C4-2B (cell line): Measurements from ENCODE around the gene SERPINA6.

Experiments used
- ZFX ChIP-seq: fragments of 450-650 bp; IDR thresholded peaks from 2 replicates; pipeline ENCODE4 v1.6.1; 2017
- TF ChIP-seq, protein P1 (sequence below): fragments of 450-650 bp; conservative IDR thresholded peaks from 2 replicates; pipeline ENCODE4 v1.5.1; 2017; ENCODE audit warnings: mild to moderate bottlenecking

- TF ChIP-seq, protein P1, sequence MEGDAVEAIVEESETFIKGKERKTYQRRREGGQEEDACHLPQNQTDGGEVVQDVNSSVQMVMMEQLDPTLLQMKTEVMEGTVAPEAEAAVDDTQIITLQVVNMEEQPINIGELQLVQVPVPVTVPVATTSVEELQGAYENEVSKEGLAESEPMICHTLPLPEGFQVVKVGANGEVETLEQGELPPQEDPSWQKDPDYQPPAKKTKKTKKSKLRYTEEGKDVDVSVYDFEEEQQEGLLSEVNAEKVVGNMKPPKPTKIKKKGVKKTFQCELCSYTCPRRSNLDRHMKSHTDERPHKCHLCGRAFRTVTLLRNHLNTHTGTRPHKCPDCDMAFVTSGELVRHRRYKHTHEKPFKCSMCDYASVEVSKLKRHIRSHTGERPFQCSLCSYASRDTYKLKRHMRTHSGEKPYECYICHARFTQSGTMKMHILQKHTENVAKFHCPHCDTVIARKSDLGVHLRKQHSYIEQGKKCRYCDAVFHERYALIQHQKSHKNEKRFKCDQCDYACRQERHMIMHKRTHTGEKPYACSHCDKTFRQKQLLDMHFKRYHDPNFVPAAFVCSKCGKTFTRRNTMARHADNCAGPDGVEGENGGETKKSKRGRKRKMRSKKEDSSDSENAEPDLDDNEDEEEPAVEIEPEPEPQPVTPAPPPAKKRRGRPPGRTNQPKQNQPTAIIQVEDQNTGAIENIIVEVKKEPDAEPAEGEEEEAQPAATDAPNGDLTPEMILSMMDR: no peak
- no peak for TF ChIP-seq ZFX
Observed at GRCh38 chr14:94316692-94317091, 6.4 kb downstream of the SERPINA6 start.
